Stimulated activated CD4-positive, alpha-beta T cell treated with anti-CD3 and anti-CD28 coated beads, TNF-alpha, amount 100 ng/mL, for 24 hours (primary cell): ENCODE results near the gene TNFSF11.

Experiments
- DNase-seq, 3 experiments: peaks; one replicate each; pipeline ENCODE4 v3.0.0-alpha.2; 2020; ENCODE audit warnings: low read depth in 3 of 3

The TNFSF11 gene

DNA sequence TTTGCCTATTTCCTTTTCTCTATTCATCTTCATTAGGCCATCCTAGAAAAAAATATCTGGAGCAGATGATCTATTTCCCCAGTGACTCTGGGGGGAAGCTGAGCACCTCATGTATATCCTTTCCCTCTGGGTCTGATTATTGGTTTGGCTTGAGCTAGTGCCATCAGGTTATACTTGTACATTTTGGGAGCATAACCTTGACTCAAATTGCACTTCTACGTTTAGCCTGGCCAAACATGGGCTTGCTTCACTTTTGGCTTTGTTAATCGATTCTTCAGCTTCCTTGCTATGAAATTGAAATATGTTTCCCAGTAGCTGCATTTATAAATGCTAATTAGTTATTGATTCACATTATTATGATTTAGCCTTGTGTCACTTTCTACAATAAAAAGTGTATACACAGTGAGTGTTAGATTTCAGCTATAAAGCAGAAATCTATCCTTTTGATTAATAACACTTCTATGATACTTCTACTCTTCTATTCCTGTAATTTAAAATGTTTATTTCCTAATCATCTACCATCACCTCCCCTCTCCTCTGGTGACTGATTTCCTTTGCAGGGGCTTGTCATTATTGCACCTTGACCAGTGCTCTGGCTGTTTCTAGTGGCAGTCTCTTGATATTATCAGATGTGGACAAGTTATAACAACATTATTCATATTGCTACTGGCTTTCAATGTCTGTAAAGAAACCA is 37.3 kb downstream of the TNFSF11 start:
- no peak for DNase-seq

DNA sequence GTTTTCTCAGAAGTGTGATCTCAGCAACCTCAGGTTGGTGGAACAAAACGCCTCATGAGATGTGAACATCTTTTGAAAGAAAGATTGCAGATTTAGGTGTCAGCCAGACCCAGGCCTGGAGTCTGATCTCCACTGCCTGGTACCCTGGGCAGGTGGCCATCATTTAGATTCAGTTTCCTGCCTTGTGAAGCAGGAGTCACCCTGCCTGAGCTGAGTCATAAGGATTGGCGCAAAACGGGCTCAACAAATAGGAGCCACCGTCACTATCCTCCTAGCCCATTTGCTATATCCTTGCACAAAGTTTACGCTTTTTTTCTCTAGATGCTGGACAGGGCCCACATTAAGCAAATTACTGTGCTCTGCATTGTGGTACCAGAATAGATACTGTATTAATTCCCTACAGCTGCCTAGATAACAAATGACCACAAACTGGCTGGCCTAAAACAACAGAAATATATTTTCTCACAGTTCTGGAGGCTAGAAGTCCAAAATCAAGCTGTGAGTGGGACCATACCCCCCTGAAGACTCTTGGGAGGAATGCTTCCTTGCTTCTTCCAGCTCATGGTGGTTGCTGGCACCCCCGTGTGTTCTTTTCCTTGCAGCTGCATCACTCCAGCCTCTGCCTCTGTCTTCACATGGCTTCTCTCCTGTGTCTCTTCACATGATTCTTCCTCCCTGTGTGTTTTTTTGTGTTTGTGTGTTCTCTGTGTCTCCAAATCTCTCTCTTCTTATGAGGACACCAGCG is 38.2 kb downstream of the TNFSF11 start:
- no peak for DNase-seq

DNA sequence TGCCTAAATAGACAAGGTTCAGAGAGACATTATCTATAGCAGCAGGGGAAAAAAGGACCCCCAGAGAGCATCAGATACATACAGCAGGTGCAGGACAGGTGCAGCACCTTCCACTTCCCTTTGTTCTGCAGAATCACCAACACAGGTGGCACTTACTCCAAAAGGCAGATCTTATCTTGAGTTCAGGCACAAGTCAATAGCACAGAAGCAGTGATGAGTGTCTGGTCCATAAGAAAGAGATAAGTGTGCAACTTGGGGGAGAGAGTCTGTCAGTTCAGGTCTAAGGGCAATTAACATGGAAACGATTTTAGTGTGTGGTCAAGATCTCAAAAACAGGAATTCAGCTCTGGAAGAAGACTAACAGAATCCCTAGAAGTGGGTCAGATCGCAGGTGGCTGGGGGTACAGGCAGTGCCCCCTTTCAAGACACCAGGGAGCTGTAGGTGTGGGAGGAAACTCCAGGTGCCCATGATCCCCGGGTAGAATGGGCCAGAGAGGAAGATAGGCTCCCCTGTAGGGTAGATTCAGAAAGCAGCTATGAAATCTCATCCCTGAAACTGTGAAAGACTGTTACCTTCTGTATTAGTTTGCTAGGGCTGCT is 40.6 kb downstream of the TNFSF11 start:
- DNase-seq: no peak

DNA sequence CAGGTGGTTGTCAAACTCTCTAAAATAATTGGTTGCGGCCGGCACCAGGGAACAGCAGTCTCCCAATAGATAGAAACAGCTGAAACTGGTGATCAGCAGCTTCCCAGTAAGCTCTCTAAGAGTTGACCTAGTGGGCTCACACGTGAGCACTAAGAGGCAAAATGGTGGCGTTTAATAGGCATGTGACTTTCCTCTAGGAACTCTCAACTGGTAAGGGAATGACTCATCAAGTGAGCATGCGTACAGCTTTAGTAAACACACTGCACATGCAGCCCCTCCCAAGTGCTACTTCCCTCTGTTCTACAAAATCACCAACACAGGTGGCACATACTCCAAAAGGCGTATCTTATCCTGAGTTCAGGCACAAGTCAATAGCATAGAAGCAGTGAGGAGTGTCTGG is 41.7 kb downstream of the TNFSF11 start:
- DNase-seq: no peak

DNA sequence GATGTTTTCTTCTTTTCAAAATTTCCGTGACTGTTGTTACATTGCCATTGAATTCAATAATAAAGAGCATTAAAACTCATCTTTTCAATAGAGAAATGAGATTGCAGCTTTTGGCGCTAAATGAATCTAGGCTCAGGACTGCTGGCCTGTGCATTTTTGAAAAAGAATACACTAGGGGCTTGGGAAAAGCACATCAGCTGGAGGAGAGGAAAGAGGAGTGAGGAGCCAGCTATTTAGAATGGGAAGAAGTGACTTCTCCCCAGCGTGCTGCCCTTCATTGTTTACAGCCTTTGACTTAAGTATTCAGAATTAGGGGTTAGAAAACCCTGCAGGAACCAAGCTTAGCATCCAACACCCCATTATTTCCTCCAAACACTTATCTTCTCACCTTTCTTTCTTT is 43.3 kb downstream of the TNFSF11 start:
- no peak for DNase-seq

DNA sequence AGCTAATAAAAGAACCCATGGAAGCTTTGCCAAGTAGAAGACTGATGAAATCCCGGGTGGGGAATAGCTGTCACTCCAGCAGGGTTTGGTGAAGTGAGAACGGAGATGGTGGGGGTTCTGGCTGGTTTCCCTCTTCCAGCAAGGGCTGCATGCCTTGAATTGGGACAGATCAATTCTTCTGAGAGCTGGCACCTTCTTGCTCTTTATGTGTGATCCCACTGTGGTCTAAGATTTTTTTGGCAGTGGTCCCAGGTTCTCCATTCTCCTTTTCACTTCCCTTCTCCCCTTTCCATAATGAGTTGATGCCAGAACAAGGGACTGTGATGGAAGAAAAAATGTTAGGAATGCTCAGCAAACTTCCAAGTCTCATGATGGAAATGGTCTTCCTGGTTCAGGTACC is 50.0 kb downstream of the TNFSF11 start:
- DNase-seq: no peak

DNA sequence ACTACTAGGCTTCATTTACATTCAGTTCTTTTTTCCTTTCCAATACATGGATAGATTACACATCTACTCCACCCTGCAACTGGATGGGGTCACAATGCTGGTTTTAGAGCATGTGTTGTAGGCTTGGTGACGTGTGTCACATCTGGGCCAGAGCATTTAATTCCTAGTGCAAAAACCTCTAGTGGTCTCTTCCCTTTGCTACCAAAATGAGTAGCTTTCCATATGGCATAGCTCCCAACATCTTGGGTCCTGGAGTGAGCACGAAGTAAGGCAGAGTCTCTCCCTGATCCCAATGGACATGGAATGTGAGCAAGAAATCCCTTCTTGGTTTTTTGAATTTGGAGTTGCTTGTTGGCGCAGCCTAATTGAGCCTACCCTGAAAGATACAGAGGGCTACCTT is 51.7 kb downstream of the TNFSF11 start:
- DNase-seq: no peak

DNA sequence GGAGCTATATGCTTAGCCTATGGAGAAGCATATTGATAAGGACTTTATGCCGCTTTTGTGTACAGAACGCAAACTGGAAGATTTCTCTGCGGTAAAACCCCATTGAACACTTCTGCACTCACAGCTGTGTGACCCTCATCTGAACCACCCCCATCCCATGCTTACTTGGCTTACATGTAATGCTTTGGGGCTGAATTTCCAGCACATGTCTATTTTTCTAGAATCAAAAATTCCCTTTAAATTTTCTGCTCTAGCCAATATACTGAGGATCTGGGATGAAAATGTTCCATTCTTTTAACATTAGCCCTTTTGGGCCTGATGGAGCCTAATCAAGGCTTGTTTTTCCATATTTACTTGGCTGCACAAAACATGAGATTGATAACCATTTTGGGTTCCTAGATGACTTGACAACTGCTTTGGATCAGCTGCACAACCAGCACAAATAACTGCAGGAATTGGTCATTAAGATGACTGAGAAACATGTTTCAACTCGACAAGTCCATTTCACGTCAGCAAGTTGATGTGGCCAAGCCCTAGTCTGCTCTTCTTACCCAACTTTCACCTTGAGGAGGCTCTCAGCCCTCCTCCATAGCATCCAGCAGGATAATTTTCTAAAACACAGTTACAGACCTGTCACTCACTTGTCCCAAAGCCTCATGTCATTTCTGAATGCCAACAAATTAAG is 52.4 kb downstream of the TNFSF11 start:
- DNase-seq: no peak

DNA sequence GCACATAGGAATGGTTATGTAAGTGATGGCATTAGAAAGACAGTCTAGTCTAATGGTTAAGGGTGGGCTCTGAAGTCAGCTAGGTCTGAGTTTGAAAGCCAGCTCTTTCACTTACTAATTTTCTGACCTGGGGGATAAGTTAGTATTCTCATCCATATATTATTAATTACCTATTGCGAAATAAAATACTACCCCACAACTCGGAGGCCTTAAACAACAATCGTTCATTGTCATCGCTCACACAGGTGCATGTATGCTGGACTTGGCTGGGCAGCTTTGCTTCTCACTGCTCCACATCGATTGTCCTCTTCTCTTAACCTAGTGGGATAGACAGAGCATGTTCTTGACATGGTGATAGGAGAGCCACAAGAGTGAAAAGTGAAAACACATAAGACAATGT is 54.7 kb downstream of the TNFSF11 start:
- DNase-seq: no peak

DNA sequence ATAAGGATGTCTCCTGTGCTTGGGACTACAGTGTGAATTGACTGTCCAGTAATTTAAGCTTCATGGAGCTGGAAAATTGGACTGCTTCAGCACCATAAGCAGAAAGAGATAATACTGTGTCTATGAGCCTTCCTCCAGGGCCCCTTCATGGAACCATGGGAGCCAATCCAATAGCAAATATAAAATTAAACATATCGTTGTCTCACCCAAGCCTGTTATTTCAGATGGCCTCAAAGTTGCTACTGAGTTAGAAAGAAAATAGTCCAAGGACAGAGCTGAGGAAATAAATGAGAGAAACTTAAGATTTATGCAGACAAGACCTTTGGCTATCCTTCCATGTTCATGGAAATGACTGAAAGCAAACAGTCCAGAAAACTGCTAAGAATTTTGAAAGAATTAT is 57.2 kb downstream of the TNFSF11 start:
- no peak for DNase-seq

DNA sequence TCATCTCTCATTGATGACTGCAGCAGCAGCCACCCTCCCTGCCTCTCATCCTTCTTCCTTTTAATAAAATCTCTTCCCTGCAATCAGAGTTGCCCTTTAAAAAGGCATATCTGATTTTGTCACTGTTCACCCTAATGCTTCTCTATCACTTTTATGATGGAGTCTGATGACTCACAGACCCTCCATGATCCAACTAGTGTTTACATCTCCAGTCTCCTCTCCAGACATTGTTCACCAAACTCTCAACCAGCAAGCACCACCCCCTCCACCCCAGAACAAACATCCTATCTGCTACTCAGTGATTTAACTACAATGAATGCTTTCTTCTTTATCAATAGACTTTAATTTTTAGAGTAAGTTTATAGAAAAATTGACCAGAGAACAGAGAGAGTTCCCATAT is 59.5 kb downstream of the TNFSF11 start:
- no peak for DNase-seq

DNA sequence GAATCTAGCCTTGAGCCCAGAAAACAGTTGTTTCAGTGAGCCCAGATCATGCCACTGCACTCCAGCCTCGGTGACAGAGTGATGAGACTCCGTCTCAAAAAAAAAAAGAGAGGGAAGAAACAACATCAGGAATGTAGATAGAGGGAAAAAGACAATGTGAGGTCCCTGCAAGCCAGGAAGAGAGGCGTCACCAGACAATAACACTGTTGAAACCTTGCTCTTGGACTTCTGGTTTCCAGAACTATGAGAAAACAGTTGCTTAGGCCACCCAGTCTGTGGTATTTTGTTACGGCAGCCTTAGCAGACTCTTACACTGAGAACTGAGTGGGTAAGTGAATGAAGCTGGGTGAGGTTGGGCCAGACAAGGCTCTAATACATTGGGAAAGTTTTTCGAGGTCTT is 64.1 kb downstream of the TNFSF11 start:
- DNase-seq: no peak

DNA sequence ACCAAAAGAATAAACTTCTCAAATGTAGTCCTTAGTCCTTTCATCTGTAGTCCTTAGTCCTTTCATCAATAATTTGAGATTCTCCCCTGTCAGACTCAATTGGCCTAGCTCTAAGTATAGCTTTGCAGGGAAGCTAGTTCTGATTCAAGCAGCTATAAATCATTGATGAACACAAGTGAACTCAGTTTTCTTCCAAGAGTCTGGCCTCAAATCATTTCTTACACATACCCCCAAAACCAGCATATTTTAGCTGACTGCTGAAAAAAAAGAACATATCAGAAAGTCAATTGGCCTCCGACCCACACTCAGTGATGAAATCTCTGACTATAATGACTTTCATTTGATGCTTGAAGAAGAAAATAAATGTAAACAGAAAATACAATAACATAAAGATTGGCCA is 64.9 kb downstream of the TNFSF11 start:
- DNase-seq: no peak

DNA sequence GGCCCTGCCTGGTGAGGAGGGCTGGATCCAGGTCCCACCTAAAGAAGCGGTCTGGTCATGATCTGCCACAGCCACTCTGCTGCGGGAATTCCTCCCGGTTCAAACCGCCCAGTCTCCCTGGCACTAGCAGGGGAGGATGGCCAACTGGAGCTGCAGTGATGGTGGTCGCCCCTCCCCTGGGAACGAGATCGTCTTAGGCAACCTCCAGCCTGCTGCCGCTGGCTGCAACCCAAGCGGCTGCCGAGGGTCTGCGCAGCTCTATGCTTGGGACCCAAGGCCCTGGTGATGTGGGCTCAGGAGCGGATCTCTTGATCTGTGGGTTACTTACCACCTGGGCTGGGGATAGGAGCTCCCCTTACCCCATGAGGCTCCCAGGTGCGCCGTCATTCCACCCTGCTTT is 69.1 kb downstream of the TNFSF11 start:
- no peak for DNase-seq

DNA sequence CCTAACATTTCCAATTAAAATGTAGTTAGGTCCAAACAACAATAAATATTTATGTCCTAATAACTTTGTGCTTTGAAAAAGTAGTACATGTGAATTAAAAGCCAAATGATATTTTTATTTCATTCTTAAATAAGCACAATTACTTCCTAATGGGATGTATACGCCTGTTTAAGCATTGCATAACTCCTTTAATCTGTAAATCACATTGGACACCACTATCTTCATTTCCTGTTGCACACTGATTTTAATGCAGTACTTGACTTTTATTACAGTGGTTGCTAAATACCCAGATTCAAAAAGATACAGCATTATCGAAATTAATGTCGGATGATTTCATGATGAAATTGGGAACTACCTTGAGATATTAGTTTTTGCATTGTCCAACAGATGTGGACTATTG is 70.9 kb downstream of the TNFSF11 start:
- DNase-seq: no peak

DNA sequence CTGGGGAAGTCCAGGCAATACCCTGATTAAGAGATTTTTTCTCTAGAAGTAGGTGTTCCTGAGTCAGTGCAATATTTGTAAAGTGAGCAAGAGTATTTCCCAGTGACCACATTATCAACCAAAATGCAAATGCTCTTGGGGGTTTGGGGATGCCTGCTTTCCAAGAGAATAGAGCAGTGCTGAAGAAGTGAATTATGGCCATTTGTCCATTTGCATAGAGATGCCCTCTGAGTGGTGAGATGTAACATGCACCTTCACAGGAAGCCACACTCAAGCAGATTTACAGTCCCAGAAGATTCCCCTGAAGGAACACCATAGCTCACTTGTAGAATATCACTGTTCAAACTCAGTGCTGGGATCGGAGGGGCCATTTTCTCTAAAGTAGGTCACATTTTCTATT is 71.8 kb downstream of the TNFSF11 start:
- DNase-seq: no peak

DNA sequence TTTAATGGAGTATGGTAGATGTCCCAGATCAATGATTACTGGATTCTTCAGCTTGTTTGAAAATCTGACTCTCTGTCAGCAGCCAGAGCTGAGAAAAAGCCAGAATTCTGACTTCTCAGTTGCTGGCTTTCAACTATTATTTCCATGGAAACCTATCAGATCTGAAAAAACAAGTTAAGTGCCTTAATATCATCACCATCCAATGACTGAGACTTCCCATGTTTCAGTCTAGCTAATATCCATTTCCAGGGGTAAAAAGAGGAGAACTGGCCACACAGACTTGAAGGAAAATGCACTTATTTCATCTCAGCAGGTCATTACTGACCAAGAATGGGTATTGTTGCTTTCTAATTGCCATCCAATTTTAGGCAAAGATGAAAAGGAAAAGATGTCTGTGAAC is 75.2 kb downstream of the TNFSF11 start:
- DNase-seq: no peak

DNA sequence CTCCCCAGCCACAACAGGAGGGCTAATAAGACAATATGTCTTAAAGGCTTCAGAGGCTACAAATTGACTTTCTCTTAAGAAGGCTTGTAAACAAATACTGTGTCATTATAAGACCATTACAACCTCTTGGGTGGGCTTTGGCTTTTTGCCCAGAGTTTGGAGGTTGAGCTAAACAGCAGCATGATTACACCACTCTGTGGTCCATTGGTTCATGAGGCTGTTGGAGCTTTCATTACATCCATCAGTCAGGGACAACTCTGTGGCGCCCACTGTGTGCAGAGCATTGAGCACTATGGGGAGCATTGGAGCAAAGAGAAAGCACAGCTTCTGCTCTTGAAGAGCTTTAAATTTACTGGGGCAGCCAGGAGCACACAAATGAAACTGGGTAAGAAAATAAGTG is 75.9 kb downstream of the TNFSF11 start:
- no peak for DNase-seq

DNA sequence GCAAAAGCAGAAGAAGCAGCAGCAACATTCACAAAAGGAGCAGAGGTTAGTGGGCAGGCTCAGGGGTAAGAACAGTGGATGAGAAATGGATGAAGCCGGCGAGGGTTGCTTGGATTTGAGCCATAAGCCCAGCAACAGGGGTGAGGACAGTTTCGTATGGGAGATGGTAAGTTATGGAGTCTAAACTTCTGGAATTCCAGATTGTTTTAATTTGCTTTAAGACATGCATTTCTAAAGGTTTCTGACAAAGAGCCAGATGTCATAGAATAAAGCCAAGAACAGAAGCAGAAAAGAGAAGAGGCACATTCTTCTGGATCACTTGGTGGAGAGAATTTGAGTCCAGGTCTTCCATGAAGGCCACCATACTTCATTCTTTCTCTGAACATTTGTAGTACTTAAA is 76.6 kb downstream of the TNFSF11 start:
- no peak for DNase-seq

DNA sequence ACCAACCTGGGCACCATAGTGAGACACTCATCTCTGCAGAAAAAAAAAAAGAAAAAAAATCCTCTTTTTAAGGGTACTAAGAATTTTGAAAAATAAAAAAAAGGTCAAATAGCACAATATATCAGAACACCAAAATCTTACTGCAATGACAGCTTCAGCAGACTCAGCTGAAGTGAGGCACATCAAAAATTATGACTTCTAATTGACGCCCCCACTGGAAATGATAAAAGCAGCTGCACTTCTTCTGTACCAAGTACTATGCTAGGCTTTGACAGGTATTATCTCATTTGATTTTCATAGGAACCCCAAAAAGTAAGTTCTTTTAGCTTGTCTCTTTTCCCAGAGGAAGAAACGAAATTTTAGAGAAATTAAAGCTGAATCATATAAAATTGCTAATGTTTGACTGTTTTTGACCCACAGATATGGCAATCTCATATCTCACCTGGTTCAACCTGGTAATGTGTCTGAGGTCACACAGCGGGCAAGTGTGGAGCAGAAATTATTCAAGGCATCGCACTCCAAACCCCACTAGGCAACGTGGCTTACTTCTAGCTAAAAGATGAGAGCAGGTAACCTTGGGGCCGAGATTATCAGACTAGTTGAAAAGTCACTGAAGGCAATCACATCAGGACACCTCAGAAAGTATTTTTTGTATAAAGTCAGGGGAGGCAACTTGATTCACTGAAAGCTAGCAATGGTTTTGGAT is 78.1 kb downstream of the TNFSF11 start:
- DNase-seq: no peak

DNA sequence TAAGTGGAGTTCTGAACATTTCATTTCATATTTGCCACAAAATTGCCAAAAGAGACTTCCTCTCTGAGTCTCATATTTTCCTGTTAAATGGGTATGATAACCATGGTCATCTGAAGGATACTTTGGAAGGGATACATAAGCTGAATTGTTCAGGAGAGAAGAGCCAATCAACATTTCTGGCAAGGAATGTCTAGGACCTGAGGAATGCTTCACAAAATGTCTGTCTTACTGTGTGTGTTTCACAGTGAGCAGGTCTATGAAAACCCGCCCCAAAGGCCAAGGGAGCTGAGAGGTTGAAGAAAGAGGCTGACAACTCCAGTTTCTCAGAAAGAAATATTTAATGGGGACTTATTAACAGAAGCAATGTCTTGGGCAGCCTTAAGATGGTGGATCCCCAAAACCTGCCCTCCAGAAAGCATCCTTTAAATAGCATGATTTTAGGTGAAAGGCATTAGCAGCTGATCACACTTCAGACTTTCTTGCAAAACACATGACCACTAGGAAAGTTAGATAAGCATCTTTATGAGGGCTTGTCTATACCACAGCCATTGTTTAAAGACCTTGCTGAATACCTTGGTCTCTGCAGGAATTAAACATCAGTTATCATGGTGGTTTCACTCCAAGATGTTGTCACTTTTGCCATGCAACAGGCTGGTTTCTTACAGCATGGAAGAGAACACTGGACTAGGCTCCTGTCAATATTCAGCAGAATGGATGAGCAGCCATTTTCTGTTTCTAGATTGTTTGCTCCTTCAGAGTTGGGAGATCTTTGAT is 78.9 kb downstream of the TNFSF11 start:
- no peak for DNase-seq
